DOHH2 (cell line): ENCODE measurements around the gene LNP1.

Experiments
- CTCF ChIP-seq: fragments of 200-600 bp; sonication (generic); IDR thresholded peaks from one replicate; pipeline ENCODE4 v1.5.1; 2014; ENCODE audit warnings: antibody characterized with exemption, mild to moderate bottlenecking, low read depth, low read length; ENCODE audit not compliant: poor library complexity, severe bottlenecking
- EZH2phosphoT487 ChIP-seq: fragments of 200-600 bp; sonication (generic); IDR thresholded peaks from 2 replicates; pipeline ENCODE4 v1.6.1; 2017; ENCODE audit warnings: borderline replicate concordance, mild to moderate bottlenecking, antibody characterized with exemption, low read length, moderate library complexity, mixed read lengths

- TF ChIP-seq CTCF: no peak
- TF ChIP-seq EZH2phosphoT487: no peak
These were observed 12.3 kb upstream of the LNP1 start for GRCh38 chr3:100389025-100389424.
